GM11168 (cell line): Measurements from ENCODE around the gene CYP26C1.

ENCODE experiments used
- in situ Hi-C: fragments of 300-500 bp; cut with MboI; formaldehyde crosslinking; loops from one replicate; pipeline ENCODE4 v1.12.0; 2022; ENCODE audit warnings: low sequenced_read_pairs; ENCODE audit not compliant: unreplicated experiment

Gene CYP26C1

GRCh38 chr10:93074597-93075368 is 14.2 kb downstream of the CYP26C1 start:
- in situ Hi-C loops = loop anchor here (25.0 kb wide), 1 partner anchor 413 kb away; the partner anchor contains the start of genes CEP55 and MYOF

- in situ Hi-C loops = loop anchor here (25.0 kb wide), 1 partner anchor 412 kb away; the partner anchor contains the start of genes CEP55 and MYOF
Observed at GRCh38 chr10:93075369-93076221, 15.0 kb downstream of the CYP26C1 start.

- in situ Hi-C loops = loop anchor here (25.0 kb wide), 1 partner anchor 410 kb away; the partner anchor contains the start of genes CEP55 and MYOF
Observed at GRCh38 chr10:93076871-93077270, 16.3 kb downstream of the CYP26C1 start.

GRCh38 chr10:93077860-93078337 is 17.3 kb downstream of the CYP26C1 start:
- in situ Hi-C loops = loop anchor here (25.0 kb wide), 1 partner anchor 409 kb away; the partner anchor contains the start of genes CEP55 and MYOF

GRCh38 chr10:93079663-93080349 is 19.2 kb downstream of the CYP26C1 start:
- in situ Hi-C loops = loop anchor here (25.0 kb wide), 1 partner anchor 407 kb away; the partner anchor contains the start of genes CEP55 and MYOF

- in situ Hi-C loops = loop anchor here (25.0 kb wide), 1 partner anchor 407 kb away; the partner anchor contains the start of genes CEP55 and MYOF
Observed at GRCh38 chr10:93080350-93081046, 19.9 kb downstream of the CYP26C1 start.

- in situ Hi-C loops = loop anchor here (25.0 kb wide), 1 partner anchor 406 kb away; the partner anchor contains the start of genes CEP55 and MYOF
Observed at GRCh38 chr10:93081318-93081717, 20.7 kb downstream of the CYP26C1 start.

- in situ Hi-C loops = loop anchor here (25.0 kb wide), 1 partner anchor 405 kb away; the partner anchor contains the start of genes CEP55 and MYOF
Observed at GRCh38 chr10:93081834-93082233, 21.2 kb downstream of the CYP26C1 start.

GRCh38 chr10:93083743-93084539 is 23.3 kb downstream of the CYP26C1 start:
- in situ Hi-C loops = loop anchor here (25.0 kb wide), 1 partner anchor 403 kb away; the partner anchor contains the start of genes CEP55 and MYOF

GRCh38 chr10:93085272-93085859 is 24.8 kb downstream of the CYP26C1 start:
- in situ Hi-C loops = loop anchor here (25.0 kb wide), 1 partner anchor 402 kb away; the partner anchor contains the start of genes CEP55 and MYOF

GRCh38 chr10:93086289-93086688 is 25.7 kb downstream of the CYP26C1 start:
- in situ Hi-C loops = loop anchor here (25.0 kb wide), 1 partner anchor 401 kb away; the partner anchor contains the start of genes CEP55 and MYOF

- in situ Hi-C loops = loop anchor here (25.0 kb wide), 1 partner anchor 399 kb away; the partner anchor contains the start of genes CEP55 and MYOF
Observed at GRCh38 chr10:93087846-93088245, 27.2 kb downstream of the CYP26C1 start.

- in situ Hi-C loops = loop anchor here (25.0 kb wide), 1 partner anchor 399 kb away; the partner anchor contains the start of genes CEP55 and MYOF
Observed at GRCh38 chr10:93088466-93088865, 27.9 kb downstream of the CYP26C1 start.

GRCh38 chr10:93090619-93091018 is 30.0 kb downstream of the CYP26C1 start:
- in situ Hi-C loops = loop anchor here (25.0 kb wide), 1 partner anchor 397 kb away; the partner anchor contains the start of genes CEP55 and MYOF

GRCh38 chr10:93091960-93092359 is 31.4 kb downstream of the CYP26C1 start:
- in situ Hi-C loops = loop anchor here (25.0 kb wide), 1 partner anchor 395 kb away; the partner anchor contains the start of genes CEP55 and MYOF

GRCh38 chr10:93095225-93095624 is 34.6 kb downstream of the CYP26C1 start:
- in situ Hi-C loops = loop anchor here (25.0 kb wide), 1 partner anchor 392 kb away; the partner anchor contains the start of genes CEP55 and MYOF

GRCh38 chr10:93096901-93097300 is 36.3 kb downstream of the CYP26C1 start:
- in situ Hi-C loops = loop anchor here (25.0 kb wide), 1 partner anchor 390 kb away; the partner anchor contains the start of genes CEP55 and MYOF
